Lower leg skin (tissue), 4 donors: ENCODE data around the gene JARID2. TPM values are rescaled to one million over a fixed set of nuclear protein-coding genes. Genes with fewer than 3 reads are reported as not detected.

Experiments used
- DNase-seq, 2 donors: peaks; one replicate each; pipeline ENCODE4 v3.0.0-alpha.2; 2019; ENCODE audit warnings: low spot score in 2 of 2
- H3K4me3 ChIP-seq: fragments of 200-600 bp; sonication (generic); 2 replicates; pipeline ENCODE4 v1.5.1; 2017; ENCODE audit warnings: mild to moderate bottlenecking, low read depth; ENCODE audit not compliant: poor library complexity, severe bottlenecking
- CTCF ChIP-seq, 3 donors: fragments of 450-650 bp; IDR thresholded peaks; one replicate each; pipeline ENCODE4 v1.5.1; 2016; ENCODE audit warnings: antibody characterized with exemption in 3 of 3, mild to moderate bottlenecking in 3 of 3, moderate library complexity in 2 of 3
- POLR2A ChIP-seq, 2 donors: fragments of 450-650 bp; IDR thresholded peaks; one replicate each; pipeline ENCODE4 v1.6.1; 2016 to 2017; ENCODE audit warnings: antibody characterized with exemption in 2 of 2, mild to moderate bottlenecking in 1 of 2, moderate library complexity in 1 of 2
- WGBS, 2 donors: methylation state at CpG; one replicate each; pipeline ENCODE4 v1.1.5; 2018; 5-methylcytosine and 5-hydroxymethylcytosine counted together
- intact Hi-C: fragments of 100-400 bp; cut with DNase I; formaldehyde crosslinking; loops from one replicate; pipeline ENCODE4 v1.15.0; 2023; ENCODE audit warnings: low total_unique reads
- total RNA-seq, 4 donors: library from RNA; depleted of rRNA; stranded (reverse); fragments of >200 nt; gene quantifications; one replicate each; pipeline ENCODE4 v1.1.0, GENCODE V29; 2016

The JARID2 gene
- total RNA-seq, 4 donors from 2014 or later, result 17.9 to 24.2 (median 21.6) TPM

GRCh38 chr6:15534974-15535373 lies 289.1 kb downstream of the JARID2 start:
- TF ChIP-seq CTCF (IDR thresholded peaks at IDR 0.05) (no peak), POLR2A (IDR thresholded peaks at IDR 0.05) (no peak)
- no peak for DNase-seq
- intact Hi-C loops, result no loop called here
- 88 to 91% methylated on average over 3 of the region's 3 CpGs for WGBS, 2 donors
- H3K4me3 ChIP-seq, result no peak overlapping the region

DNA sequence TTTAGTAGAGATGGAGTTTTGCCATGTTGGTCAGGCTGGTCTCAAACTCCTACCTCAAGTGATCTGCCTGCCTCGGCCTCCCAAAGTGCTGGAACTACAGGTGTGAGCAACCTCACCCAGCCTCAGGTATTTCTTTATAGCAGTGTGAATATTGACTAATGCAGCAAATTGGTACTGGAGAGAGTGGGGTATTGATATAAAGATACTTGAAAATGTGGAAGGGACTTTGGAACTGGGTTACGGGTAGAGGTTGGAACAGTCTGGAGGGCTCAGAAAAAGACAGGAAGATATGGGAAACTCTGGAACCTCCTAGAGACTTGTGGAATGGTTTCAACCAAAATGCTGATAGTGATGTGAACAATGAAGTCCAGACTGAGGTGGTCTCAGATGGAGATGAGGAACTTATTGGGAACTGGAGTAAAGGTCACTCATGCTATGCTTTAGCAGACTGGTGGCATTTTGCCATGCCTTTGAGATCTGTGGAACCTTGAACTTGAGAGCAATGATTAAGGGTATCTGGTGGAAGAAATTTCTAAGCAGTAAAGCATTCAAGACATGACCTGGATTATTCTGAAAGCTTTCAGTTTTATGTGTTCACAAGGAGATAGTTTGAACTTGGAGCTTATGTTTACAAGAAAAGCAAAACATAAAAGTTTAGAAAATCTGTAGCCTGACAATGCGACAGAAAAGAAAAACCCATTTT lies 289.8 kb downstream of the JARID2 start:
- peak in 1 of 2 donors; percentile 28 for DNase-seq
- H3K4me3 ChIP-seq, result no peak overlapping the region
- WGBS, 2 donors, result 76 to 85% methylated on average over 3 of the region's 3 CpGs
- TF ChIP-seq CTCF (IDR thresholded peaks at IDR 0.05) (no peak), POLR2A (IDR thresholded peaks at IDR 0.05) (no peak)
- intact Hi-C loops, result no loop called here

DNA sequence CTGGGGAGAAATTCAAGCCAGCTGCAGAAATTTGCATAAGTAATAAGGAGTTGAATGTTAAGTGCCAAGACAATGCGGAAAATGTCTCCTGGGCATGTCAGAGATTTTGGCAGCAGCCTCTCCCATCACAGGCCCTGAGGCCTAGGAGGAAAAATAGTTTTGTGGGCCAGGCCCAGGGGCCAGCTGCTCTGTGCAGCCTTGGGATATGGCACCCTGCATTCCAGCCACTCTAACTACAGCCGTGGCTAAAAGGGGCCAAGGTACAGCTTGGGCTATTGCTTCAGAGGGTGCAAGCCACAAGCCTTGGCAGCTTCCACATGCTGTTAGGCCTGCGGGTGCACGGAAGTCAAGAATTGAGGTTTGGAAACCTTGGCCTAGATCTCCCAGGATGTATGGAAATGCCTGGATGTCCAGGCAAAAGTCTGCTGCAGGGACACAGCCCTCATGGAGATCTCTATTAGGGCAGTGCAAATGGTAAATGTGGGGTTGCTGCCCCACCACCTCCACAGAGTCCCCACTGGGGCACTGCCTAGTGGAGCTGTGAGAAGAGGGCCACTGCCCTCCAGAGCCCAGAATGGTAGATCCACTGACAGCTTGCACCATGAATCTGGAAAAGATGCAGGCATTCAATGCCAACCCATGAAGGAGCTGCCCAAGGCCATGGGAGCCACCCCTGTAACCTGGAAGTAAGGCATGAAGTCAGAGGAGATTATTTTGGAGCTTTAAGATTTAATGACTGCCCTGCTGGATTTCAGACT lies 290.5 kb downstream of the JARID2 start:
- intact Hi-C loops, result no loop called here
- peak in 1 of 2 donors; percentile 54 for DNase-seq
- WGBS, 2 donors, result 40 to 41% methylated on average over 4 of the region's 4 CpGs
- no peak for TF ChIP-seq POLR2A (IDR thresholded peaks at IDR 0.05)
- TF ChIP-seq CTCF (IDR thresholded peaks at IDR 0.05), result no peak
- H3K4me3 ChIP-seq, result no peak overlapping the region

GRCh38 chr6:15538106-15538505 lies 292.2 kb downstream of the JARID2 start:
- WGBS, 2 donors, result 88 to 96% methylated on average over 5 of the region's 5 CpGs
- no peak for DNase-seq
- intact Hi-C loops, result no loop called here

DNA sequence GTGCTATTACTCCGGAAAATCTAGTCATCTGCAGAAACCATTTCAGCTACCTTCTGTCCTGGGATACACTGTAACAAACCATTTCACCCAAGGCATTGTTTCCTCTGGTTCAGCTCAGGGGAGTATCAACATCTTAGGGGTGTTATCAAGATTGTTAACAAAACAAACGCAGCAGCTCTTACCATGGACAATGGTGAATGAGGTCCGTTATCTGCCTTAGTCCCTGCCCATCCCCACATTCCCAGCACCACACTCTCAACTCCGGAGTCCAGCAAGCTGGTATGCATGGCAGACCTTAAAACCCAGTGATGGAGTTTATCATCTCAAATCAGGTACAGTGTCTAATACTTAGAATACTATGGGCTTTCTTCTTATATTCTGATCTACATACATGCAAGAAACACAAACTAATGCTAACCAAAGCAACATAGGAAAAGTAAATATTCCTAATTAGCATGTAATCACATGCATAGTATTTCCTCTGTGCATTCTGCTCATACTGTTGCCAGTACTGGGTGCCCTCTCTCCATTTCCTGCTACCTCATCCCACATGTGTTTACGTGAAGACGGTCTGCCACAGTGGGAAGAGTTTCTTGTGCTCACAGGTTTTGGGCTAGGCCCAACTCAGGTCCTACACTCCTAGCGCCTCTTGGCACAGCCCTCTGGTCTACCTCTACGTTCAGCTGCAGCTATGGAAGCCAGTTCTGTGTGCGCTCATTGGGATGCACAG lies 293.1 kb downstream of the JARID2 start:
- intact Hi-C loops, result no loop called here
- no peak for DNase-seq
- no peak overlapping the region for H3K4me3 ChIP-seq
- TF ChIP-seq POLR2A (IDR thresholded peaks at IDR 0.05) (no peak), CTCF (IDR thresholded peaks at IDR 0.05) (no peak)
- 87 to 90% methylated on average over 9 of the region's 9 CpGs for WGBS, 2 donors

More at GRCh38 chr6:15538106-15538505, 292.2 kb downstream of the JARID2 start:
- no peak overlapping the region for H3K4me3 ChIP-seq
- TF ChIP-seq CTCF (IDR thresholded peaks at IDR 0.05) (no peak), POLR2A (IDR thresholded peaks at IDR 0.05) (no peak)
